GM21619 (cell line): ENCODE data around the gene ZNF609.

ENCODE experiments used
- ATAC-seq: cut with Tn5 transposase; IDR thresholded peaks from one replicate; pipeline ENCODE4 v1.9.1; 2021; ENCODE audit not compliant: unreplicated experiment

ZNF609 gene

DNA sequence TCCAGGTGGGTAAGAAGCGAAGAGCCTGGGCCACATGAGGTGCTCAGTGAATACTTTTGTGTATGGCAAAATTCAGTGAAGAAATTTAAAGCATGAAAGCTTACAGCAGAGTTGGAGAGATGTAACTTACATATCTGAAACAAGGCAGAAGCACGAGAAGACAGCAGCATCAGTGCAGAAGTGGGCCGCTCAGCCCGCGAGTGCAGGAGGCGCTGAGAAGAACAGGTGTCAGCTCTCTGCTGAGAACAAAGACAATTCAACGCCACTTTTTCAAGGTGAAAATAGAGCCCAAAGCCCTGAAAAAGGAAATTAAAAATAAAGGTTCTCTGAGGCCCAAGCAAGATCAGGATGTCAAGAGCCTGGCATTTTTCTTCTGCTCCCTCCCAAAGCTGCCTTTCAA lies 256.8 kb downstream of the ZNF609 start:
- no peak for ATAC-seq

GRCh38 chr15:64717735-64718495 lies 257.5 kb downstream of the ZNF609 start:
- ATAC-seq: no peak

DNA sequence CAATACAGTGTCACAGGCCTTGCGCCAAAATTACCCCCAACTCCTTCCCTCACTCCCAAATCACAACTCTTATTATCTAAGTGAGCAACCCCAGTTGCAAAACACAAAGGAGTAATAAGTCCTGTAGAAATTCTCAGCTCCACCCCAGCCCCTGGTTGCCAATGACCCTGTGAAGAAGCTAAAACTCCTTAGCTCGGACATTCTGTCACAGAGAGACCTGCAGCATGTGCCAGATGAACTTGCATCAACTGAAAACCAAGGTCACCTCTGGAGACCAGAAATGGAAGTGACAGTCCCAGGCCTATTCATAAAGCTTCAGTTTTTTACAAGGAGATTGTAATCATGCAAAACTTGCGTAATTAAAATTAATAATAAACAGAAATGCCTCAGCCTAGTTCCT lies 259.8 kb downstream of the ZNF609 start:
- ATAC-seq: no peak

DNA sequence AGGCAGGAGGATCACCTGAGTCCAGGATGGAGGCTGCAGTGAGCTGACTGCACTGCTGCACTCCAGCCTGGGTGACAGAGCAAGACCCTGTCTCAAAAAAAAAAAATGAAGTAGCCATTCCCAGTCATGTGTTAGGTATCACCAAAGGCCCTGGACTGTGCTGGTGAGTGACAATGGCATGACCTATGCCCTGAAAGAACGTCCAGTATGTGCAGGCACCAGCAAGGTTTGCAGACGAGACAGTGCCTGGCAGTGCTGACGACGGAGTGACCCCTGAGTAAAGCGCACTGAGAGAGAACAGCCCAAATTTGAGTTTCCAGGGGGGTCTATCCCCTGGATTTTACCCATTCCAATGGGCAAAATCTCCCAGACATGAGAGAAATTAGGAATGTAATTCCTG lies 269.8 kb downstream of the ZNF609 start:
- no peak for ATAC-seq

GRCh38 chr15:64731012-64731804 lies 270.8 kb downstream of the ZNF609 start:
- ATAC-seq: no peak

DNA sequence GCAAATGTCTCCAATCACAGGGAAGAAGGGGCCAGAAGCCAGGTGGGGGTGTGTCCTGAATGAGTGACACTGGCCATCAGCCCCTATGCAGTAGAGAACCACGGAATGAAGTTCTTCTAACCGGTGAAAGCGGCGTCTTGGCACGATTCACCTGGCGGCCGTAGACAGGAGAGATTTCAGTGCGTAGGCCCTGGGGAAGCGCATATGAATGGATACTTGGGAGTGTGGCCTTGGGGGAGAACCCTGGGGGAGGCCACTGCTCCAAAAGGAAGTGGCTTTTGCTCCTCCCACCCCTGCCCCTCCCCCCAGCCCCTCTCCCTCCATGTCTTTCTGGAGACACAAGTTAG lies 271.4 kb downstream of the ZNF609 start:
- ATAC-seq: no peak

DNA sequence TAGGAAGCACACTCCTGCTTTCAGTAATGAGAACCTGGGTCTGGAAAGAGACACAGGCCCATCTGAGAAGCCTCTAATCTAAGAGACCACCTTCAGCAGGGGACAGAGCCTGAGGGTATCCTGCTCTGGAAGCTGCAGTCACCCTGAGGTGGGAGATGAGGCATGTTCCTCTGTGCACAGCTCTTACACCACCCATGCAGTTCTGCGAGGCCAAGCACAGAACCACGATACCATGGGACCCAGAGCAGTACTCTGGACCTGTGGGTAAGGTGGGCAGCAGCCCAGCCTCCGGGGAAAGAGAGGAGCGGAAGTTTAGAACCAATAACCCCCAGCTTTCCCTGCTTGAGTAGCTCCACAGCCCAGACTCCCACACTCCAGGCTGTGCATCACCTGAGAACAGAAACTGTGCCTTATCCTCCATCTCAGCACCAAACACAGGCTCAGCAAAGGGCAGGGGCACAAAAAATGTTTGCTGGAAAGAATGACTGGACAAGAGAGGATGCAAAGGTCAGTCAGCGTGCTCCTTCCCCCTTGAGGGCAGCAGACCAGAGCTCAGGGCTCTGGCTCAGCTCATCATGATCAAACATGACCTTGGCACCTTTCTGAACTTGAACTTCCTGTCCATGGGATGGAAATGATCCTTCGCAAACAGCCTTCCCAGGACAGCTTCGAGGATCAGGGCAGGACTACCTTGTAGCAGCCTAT lies 271.9 kb downstream of the ZNF609 start:
- no peak for ATAC-seq
